Muscle of leg (tissue), 11 donors: ENCODE data around the gene VIPR1. TPM values are rescaled to one million over a fixed set of nuclear protein-coding genes. Genes with fewer than 3 reads are reported as not detected.

ENCODE experiments used
- DNase-seq: peaks from one replicate; pipeline ENCODE4 v3.0.0; 2013
- H3K27ac ChIP-seq: one replicate; pipeline ENCODE4 v1.5.1; 2013; ENCODE audit warnings: mild to moderate bottlenecking, low read length, control low read depth
- H3K27me3 ChIP-seq: one replicate; pipeline ENCODE4 v1.6.1; 2013; ENCODE audit warnings: low read length; ENCODE audit not compliant: control insufficient read depth, insufficient read depth
- H3K36me3 ChIP-seq: one replicate; pipeline ENCODE4 v1.6.1; 2013; ENCODE audit warnings: low read length; ENCODE audit not compliant: control insufficient read depth, insufficient read depth
- H3K4me1 ChIP-seq: one replicate; pipeline ENCODE4 v1.6.1; 2013; ENCODE audit warnings: low read length; ENCODE audit not compliant: control insufficient read depth, insufficient read depth
- H3K4me3 ChIP-seq: one replicate; pipeline ENCODE4 v1.5.1; 2013; ENCODE audit warnings: low read length, control low read depth
- H3K9me3 ChIP-seq: replicated peaks from 2 replicates; pipeline ENCODE4 v1.6.1; 2013; ENCODE audit warnings: low read depth, low read length; ENCODE audit not compliant: control insufficient read depth
- WGBS: methylation state at CpG from one replicate; pipeline ENCODE4 v1.1.5; 2013; ENCODE audit warnings: missing lambda C conversion rate; ENCODE audit not compliant: insufficient coverage; 5-methylcytosine and 5-hydroxymethylcytosine counted together
- polyA plus RNA-seq, 8 donors: library from polyadenylated mRNA; unstranded; fragments of 120-200 nt; gene quantifications; one replicate each; pipeline versions ENCODE4 v1.2.1 to v1.2.3, GENCODE V29; 2013; ENCODE audit warnings: inconsistent platforms in 1 of 8, low replicate concordance in 1 of 8; ENCODE audit not compliant: insufficient read length in 8 of 8, insufficient read depth in 1 of 8
- total RNA-seq: library from RNA; stranded (reverse); fragments of 120-200 nt; gene quantifications from one replicate; pipeline ENCODE4 v1.2.4, GENCODE V29; 2013

The VIPR1 gene
- total and polyA plus RNA-seq, 9 donors = 0.52 to 4.1 (median 1.2) TPM

GRCh38 chr3:42530073-42530472 lies 27.6 kb downstream of the VIPR1 start:
- H3K36me3 ChIP-seq = no peaks in the 10 kb centered on the region
- no peak overlapping the region for H3K4me3 ChIP-seq
- H3K27me3 ChIP-seq = no peaks in the 10 kb centered on the region
- no peaks in the 10 kb centered on the region for H3K9me3 ChIP-seq
- DNase-seq = no peak
- H3K27ac ChIP-seq = no peak overlapping the region
- H3K4me1 ChIP-seq = no peaks in the 10 kb centered on the region

DNA sequence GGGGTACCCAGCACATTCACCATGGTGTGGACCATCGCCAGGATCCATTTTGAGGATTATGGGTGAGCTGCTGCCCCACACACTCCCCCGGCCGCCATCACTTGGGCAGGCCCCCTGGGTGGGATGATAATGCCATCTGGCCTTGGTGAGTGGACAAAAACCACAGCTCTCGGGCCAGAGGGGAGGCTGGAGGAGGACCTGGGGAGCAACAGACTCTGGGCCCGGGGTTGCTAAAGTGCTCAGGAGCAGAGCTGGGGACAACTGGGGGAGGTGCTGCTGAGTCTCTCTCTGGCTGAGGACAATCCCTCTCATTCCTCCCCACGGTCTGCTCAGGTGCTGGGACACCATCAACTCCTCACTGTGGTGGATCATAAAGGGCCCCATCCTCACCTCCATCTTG lies 29.0 kb downstream of the VIPR1 start:
- no peaks in the 10 kb centered on the region for H3K4me1 ChIP-seq
- no peak for DNase-seq
- 90% methylated on average over 5 of the region's 6 CpGs for WGBS
- H3K27ac ChIP-seq = no peak overlapping the region
- no peaks in the 10 kb centered on the region for H3K36me3 ChIP-seq
- no peak overlapping the region for H3K4me3 ChIP-seq
- H3K27me3 ChIP-seq = no peaks in the 10 kb centered on the region
- H3K9me3 ChIP-seq = no peaks in the 10 kb centered on the region

DNA sequence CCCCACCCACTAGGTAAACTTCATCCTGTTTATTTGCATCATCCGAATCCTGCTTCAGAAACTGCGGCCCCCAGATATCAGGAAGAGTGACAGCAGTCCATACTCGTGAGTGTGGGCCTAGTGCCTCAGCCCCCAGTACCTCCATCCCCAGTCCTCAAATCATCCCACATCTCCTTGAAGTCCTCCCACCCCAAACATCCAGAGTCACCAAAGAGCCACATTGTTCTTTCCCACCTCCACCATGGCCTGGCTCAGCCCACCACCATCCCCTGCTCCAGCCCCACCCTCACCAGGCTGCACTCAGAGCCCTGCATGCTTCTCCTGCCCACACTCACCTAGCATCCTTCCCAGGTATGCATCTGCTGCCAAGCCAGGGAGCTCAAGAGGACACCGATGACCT lies 29.8 kb downstream of the VIPR1 start:
- Histone ChIP-seq H3K9me3 (no peaks in the 10 kb centered on the region), H3K4me3 (no peak overlapping the region), H3K27me3 (no peaks in the 10 kb centered on the region), H3K27ac (no peak overlapping the region), H3K36me3 (no peaks in the 10 kb centered on the region), H3K4me1 (no peaks in the 10 kb centered on the region)
- WGBS = 98% methylated on average over 4 of the region's 4 CpGs
- no peak for DNase-seq

- no peaks in the 10 kb centered on the region for H3K27me3 ChIP-seq
- H3K4me1 ChIP-seq = no peaks in the 10 kb centered on the region
- H3K27ac ChIP-seq = no peak overlapping the region
- H3K9me3 ChIP-seq = no peaks in the 10 kb centered on the region
- H3K36me3 ChIP-seq = no peaks in the 10 kb centered on the region
- H3K4me3 ChIP-seq = no peak overlapping the region
- 51% methylated on average over 3 of the region's 7 CpGs for WGBS
- DNase-seq = no peak
Measured at GRCh38 chr3:42533161-42533897, 30.9 kb downstream of the VIPR1 start.

DNA sequence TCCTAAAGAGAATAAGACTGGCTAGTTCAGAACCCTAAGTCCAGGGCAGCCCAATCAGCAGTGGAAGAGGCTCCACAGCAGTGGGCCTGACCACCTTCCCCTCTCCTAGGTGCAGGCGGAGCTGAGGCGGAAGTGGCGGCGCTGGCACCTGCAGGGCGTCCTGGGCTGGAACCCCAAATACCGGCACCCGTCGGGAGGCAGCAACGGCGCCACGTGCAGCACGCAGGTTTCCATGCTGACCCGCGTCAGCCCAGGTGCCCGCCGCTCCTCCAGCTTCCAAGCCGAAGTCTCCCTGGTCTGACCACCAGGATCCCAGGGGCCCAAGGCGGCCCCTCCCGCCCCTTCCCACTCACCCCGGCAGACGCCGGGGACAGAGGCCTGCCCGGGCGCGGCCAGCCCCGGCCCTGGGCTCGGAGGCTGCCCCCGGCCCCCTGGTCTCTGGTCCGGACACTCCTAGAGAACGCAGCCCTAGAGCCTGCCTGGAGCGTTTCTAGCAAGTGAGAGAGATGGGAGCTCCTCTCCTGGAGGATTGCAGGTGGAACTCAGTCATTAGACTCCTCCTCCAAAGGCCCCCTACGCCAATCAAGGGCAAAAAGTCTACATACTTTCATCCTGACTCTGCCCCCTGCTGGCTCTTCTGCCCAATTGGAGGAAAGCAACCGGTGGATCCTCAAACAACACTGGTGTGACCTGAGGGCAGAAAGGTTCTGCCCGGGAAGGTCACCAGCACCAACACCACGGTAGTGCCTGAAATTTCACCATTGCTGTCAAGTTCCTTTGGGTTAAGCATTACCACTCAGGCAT lies 33.7 kb downstream of the VIPR1 start:
- DNase-seq = no peak
- 82% methylated on average over 21 of the region's 35 CpGs for WGBS
- Histone ChIP-seq H3K4me3 (no peak overlapping the region), H3K27ac (no peak overlapping the region), H3K9me3 (no peaks in the 10 kb centered on the region), H3K27me3 (peaks cover 2% of the 10 kb centered on the region), H3K36me3 (no peaks in the 10 kb centered on the region), H3K4me1 (peaks cover 5% of the 10 kb centered on the region)

DNA sequence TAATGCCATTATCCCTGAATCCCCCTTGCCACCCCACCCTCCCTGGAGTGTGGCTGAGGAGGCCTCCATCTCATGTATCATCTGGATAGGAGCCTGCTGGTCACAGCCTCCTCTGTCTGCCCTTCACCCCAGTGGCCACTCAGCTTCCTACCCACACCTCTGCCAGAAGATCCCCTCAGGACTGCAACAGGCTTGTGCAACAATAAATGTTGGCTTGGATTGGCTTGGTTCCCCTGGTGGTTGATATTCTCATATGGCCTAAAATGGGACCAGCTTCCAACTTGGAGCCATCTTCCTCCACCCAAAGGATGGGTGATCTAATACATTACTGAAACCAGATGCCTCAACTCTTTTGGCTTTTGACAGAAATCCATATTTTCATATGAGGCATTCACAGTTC lies 34.9 kb downstream of the VIPR1 start:
- H3K36me3 ChIP-seq = no peaks in the 10 kb centered on the region
- H3K27me3 ChIP-seq = peaks cover 2% of the 10 kb centered on the region
- H3K4me3 ChIP-seq = no peak overlapping the region
- H3K4me1 ChIP-seq = peaks cover 7% of the 10 kb centered on the region
- H3K27ac ChIP-seq = no peak overlapping the region
- DNase-seq = no peak
- H3K9me3 ChIP-seq = no peaks in the 10 kb centered on the region

DNA sequence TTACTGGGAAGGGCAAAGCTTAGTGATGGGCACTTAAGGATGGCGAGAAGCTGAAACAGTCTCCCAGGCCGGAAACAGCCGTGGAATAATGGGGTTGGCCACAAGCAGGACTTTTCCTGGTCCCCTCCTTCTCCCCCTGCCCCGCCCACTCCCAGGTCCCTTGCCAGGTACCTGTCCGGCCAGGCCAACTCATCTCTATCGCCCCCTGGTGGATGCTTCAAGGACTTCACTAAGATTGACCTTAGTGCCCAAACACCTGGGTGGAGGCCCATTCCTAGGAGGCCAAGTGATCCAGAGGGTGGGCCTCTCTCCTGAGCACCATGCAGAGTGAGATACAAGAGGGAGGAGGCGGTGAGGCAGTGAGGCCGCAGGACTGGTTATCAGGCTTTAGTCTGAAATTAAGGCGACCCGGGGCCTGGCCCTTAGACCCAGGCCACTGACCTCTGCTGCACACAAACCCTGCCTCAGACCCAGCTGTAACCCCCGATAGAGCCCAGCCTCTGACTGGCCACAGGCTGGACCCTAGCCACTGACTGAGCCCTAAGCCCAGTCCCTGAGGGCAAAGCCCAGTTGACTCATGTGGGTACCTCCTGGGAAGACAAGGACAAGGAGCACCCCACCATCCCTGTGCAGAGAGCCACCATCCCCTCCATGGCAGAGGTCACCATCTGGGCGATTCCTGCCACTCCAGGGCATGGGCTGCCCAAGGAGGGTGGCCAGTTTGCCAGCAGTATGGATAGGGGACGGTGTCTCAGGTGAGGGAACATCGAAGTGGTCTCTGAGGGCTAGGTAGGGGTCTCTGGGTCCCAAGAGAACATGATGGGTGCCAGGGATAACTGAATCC lies 37.6 kb downstream of the VIPR1 start:
- Histone ChIP-seq H3K27me3 (peaks cover 2% of the 10 kb centered on the region), H3K4me3 (no peak overlapping the region), H3K9me3 (no peaks in the 10 kb centered on the region), H3K27ac (no peak overlapping the region), H3K36me3 (no peaks in the 10 kb centered on the region), H3K4me1 (peaks cover 13% of the 10 kb centered on the region)
- DNase-seq = no peak
- 82% methylated on average over 10 of the region's 14 CpGs for WGBS

GRCh38 chr3:42541079-42541478 lies 38.6 kb downstream of the VIPR1 start:
- H3K4me1 ChIP-seq = peaks cover 13% of the 10 kb centered on the region

GRCh38 chr3:42544492-42545283 lies 42.2 kb downstream of the VIPR1 start:
- peaks cover 14% of the 10 kb centered on the region for H3K36me3 ChIP-seq
- H3K9me3 ChIP-seq = no peaks in the 10 kb centered on the region
- no peak for DNase-seq
- H3K4me1 ChIP-seq = peaks cover 15% of the 10 kb centered on the region
- peak overlapping the region; percentile 20 for H3K27ac ChIP-seq
- 55% methylated on average over 8 of the region's 12 CpGs for WGBS
- no peak overlapping the region for H3K4me3 ChIP-seq
- peaks cover under 1% of the 10 kb centered on the region for H3K27me3 ChIP-seq

More at GRCh38 chr3:42541079-42541478, 38.6 kb downstream of the VIPR1 start:
- no peaks in the 10 kb centered on the region for H3K36me3 ChIP-seq
- no peak for DNase-seq
- no peak overlapping the region for H3K4me3 ChIP-seq
- WGBS = no CpG with 5 or more reads among the region's 3 CpGs
- H3K9me3 ChIP-seq = no peaks in the 10 kb centered on the region
- H3K27ac ChIP-seq = no peak overlapping the region
- peaks cover 2% of the 10 kb centered on the region for H3K27me3 ChIP-seq
